Body of pancreas (tissue), 4 donors: ENCODE data around the gene WDR37.

ENCODE experiments used
- CTCF ChIP-seq, 7 experiments: fragments of 450-650 bp in 4 of 7; fragments of 200-600 bp in 3 of 7; sonication (generic) in 3 of 7; IDR thresholded peaks; one replicate each; pipeline ENCODE4 v1.5.1; 2016 to 2019; ENCODE audit warnings: antibody characterized with exemption in 7 of 7
- POLR2A ChIP-seq, 3 donors: fragments of 450-650 bp; IDR thresholded peaks; one replicate each; pipeline ENCODE4 v1.6.1; 2016; ENCODE audit warnings: antibody characterized with exemption in 3 of 3, mild to moderate bottlenecking in 2 of 3

- TF ChIP-seq CTCF (IDR thresholded peaks at IDR 0.05) = no peak
- no peak for TF ChIP-seq POLR2A (IDR thresholded peaks at IDR 0.05)
These were observed 117.8 kb downstream of the WDR37 start for GRCh38 chr10:1174022-1174421.
